Activated T-cell treated with anti-CD3 and anti-CD28 coated beads, Interleukin-2, amount 50 U/mL, for 72 hours (primary cell): ENCODE measurements around the gene DYNC2LI1. TPM values are rescaled to one million over a fixed set of nuclear protein-coding genes. Genes with fewer than 3 reads are reported as not detected.

Source experiments
- ATAC-seq, 2 donors: fragments of 150-1000 bp; cut with Tn5 transposase; replicated peaks in 1 of 2; 2 replicates each; pipeline ENCODE4 v1.10.0; 2021; ENCODE audit warnings: moderate library complexity in 2 of 2, mild to moderate bottlenecking in 1 of 2
- DNase-seq, 2 donors: peaks; one replicate each; pipeline ENCODE4 v3.0.0; 2021 to 2022; ENCODE audit warnings: mixed read lengths in 1 of 2
- H3K27ac Mint-ChIP-seq: one replicate; pipeline ENCODE4 v1.8.0; 2022; ENCODE audit warnings: mild to moderate bottlenecking, moderate library complexity, mixed read lengths
- H3K27me3 Mint-ChIP-seq: one replicate; pipeline ENCODE4 v1.8.0; 2022; ENCODE audit warnings: low read depth, mixed read lengths
- H3K36me3 Mint-ChIP-seq, 2 donors: one replicate each; pipeline ENCODE4 v1.8.0; 2022; ENCODE audit warnings: mixed read lengths in 2 of 2, mild to moderate bottlenecking in 1 of 2; ENCODE audit not compliant: insufficient read depth in 2 of 2
- H3K4me1 Mint-ChIP-seq: one replicate; pipeline ENCODE4 v1.8.0; 2022; ENCODE audit warnings: low read depth, mixed read lengths
- H3K4me3 Mint-ChIP-seq, 2 donors: one replicate each; pipeline ENCODE4 v1.8.0; 2022; ENCODE audit warnings: mild to moderate bottlenecking in 2 of 2, mixed read lengths in 2 of 2, moderate library complexity in 2 of 2
- H3K9me3 Mint-ChIP-seq, 2 donors: one replicate each; pipeline ENCODE4 v1.8.0; 2022; ENCODE audit warnings: mixed read lengths in 2 of 2
- total RNA-seq, 2 donors: library from RNA; stranded (reverse); gene quantifications; one replicate each; pipeline ENCODE4 v1.2.3, GENCODE V29; 2022

DYNC2LI1 gene
- total RNA-seq, 2 donors from 2014 or later: 31.9 to 34.6 TPM

DNA sequence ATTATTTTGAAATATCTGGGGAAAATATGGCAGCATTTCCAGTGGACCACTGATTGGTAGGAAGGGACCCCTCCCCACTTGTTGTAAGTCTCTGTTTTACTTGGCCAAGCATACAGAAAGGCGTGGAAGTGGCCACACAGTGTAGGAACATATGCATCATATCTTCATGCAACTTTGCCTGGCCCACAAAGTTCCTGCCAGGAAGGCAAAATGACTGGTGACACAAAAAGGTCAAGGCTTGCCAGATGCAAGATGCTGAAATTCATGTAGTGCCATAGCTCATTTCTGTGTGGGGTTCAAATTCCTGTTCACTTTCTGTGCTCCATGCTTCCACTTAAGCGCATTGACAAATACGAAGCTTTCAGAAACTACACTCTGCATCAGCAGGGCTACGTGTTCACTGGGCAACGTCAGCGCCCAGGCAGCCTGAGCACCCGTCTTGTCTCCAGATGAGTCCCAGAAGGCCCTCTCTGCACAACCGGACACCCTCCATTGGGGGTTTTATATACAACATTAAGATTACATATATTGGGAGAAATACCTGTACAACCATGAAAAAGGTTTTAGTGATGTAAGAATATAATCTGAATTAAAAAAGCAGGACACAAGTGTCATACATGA is 3.6 kb downstream of the DYNC2LI1 start:
- Mint-ChIP-seq H3K27me3 (no peaks in the 10 kb centered on the region), H3K36me3 (peaks cover 2 to 18% of the 10 kb centered on the region in 2 donors), H3K4me1 (peaks cover 45% of the 10 kb centered on the region), H3K9me3 (peaks cover 0 to 3% of the 10 kb centered on the region in 2 donors), H3K27ac (no peak overlapping the region), H3K4me3 (peak overlapping the region in 1 of 2 donors; percentile 39)
- ATAC-seq (peak; percentile 35 to 48), DNase-seq (peak; percentile 29 to 40)

DNA sequence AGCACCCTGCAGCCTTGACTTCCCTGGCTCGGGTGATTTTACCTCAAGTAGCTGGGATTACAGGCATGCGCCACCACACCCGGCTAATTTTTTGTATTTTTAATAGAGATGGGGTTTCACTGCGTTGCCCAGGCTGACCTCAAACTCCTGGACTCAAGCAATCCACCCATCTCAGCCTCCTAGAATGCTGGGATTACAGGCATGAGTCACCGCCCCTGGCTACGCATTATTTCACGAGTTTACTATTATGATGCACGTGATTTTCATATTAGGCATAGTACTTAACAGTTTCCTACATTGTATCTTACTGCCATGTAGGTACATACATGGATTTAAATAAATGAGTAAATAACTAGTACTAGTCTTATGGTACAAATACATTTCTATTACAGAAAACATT is 4.4 kb downstream of the DYNC2LI1 start:
- H3K4me3 Mint-ChIP-seq: no peak overlapping the region
- H3K27me3 Mint-ChIP-seq: no peaks in the 10 kb centered on the region
- H3K36me3 Mint-ChIP-seq: peaks cover 2 to 18% of the 10 kb centered on the region in 2 donors
- no peak overlapping the region for H3K27ac Mint-ChIP-seq
- peaks cover 0 to 3% of the 10 kb centered on the region in 2 donors for H3K9me3 Mint-ChIP-seq
- ATAC-seq (no peak), DNase-seq (no peak)
- peaks cover 45% of the 10 kb centered on the region for H3K4me1 Mint-ChIP-seq

GRCh38 chr2:43787895-43788294 is 14.1 kb downstream of the DYNC2LI1 start:
- peaks cover 5 to 24% of the 10 kb centered on the region in 2 donors for H3K36me3 Mint-ChIP-seq
- H3K9me3 Mint-ChIP-seq: no peaks in the 10 kb centered on the region
- no peaks in the 10 kb centered on the region for H3K27me3 Mint-ChIP-seq
- peak; percentile 69 to 72 for ATAC-seq
- peak overlapping the region; percentile 34 to 56 for H3K4me3 Mint-ChIP-seq
- peak overlapping the region; percentile 91 for H3K27ac Mint-ChIP-seq
- no peak for DNase-seq
- H3K4me1 Mint-ChIP-seq: peaks cover 43% of the 10 kb centered on the region

DNA sequence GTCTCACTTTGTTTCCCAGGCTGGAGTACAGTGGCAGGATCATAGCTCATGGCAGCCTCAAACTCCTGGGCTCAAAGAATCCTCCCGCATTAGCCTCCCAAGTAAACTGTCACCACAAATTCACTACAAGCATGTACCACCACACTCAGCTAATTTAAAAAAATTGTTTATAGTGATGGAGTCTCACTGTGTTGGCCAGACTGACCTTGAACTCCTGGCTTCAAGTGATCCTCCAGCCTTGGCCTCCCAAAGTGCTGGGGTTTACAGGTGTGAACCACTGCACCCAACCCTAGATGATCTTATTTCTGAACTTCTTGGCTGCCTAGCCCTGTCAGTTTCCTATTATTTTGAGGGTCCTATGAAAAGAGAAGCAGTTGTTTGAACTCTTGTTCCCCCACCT is 14.8 kb downstream of the DYNC2LI1 start:
- Mint-ChIP-seq H3K9me3 (no peaks in the 10 kb centered on the region), H3K27ac (peak overlapping the region; percentile 91), H3K36me3 (peaks cover 5 to 24% of the 10 kb centered on the region in 2 donors), H3K4me3 (peak overlapping the region; percentile 6 to 10), H3K27me3 (no peaks in the 10 kb centered on the region), H3K4me1 (peaks cover 43% of the 10 kb centered on the region)
- DNase-seq: no peak
- ATAC-seq: no peak

GRCh38 chr2:43790147-43790546 is 16.3 kb downstream of the DYNC2LI1 start:
- Mint-ChIP-seq H3K36me3 (peaks cover 5 to 30% of the 10 kb centered on the region in 2 donors), H3K4me3 (no peak overlapping the region), H3K9me3 (no peaks in the 10 kb centered on the region), H3K27ac (peak overlapping the region; percentile 91), H3K4me1 (peaks cover 43% of the 10 kb centered on the region), H3K27me3 (no peaks in the 10 kb centered on the region)
- no peak for DNase-seq
- no peak for ATAC-seq

- peaks cover 43% of the 10 kb centered on the region for H3K4me1 Mint-ChIP-seq
- ATAC-seq (no peak), DNase-seq (no peak)
- no peaks in the 10 kb centered on the region for H3K27me3 Mint-ChIP-seq
- no peaks in the 10 kb centered on the region for H3K9me3 Mint-ChIP-seq
- no peak overlapping the region for H3K4me3 Mint-ChIP-seq
- H3K36me3 Mint-ChIP-seq: peaks cover 5 to 31% of the 10 kb centered on the region in 2 donors
- no peak overlapping the region for H3K27ac Mint-ChIP-seq
Measured at GRCh38 chr2:43791035-43791765, 17.4 kb downstream of the DYNC2LI1 start.

DNA sequence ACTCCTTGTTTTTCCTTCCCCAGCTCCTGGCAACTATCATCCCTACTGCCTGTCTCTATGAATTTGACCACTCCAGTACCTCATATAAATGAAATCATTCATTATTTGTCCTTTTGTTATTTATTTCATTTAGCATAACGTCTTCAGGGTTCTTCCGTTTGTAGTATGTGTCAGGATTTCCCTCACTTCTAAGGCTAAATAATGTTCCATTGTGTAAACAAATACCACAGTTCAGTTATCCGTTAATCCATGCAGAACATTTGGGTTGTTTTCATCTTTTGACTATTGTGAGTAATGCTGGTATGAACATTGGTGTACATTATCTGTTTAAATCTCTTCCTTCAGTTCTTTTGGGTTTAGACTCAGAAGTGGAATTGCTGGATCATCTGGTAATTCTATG is 18.8 kb downstream of the DYNC2LI1 start:
- ATAC-seq: no peak
- Mint-ChIP-seq H3K4me1 (peaks cover 34% of the 10 kb centered on the region), H3K4me3 (no peak overlapping the region), H3K27me3 (no peaks in the 10 kb centered on the region), H3K36me3 (peaks cover 5 to 31% of the 10 kb centered on the region in 2 donors), H3K27ac (no peak overlapping the region), H3K9me3 (no peaks in the 10 kb centered on the region)
- DNase-seq: no peak

- H3K36me3 Mint-ChIP-seq: peaks cover 3 to 24% of the 10 kb centered on the region in 2 donors
- H3K4me1 Mint-ChIP-seq: peaks cover 11% of the 10 kb centered on the region
- no peaks in the 10 kb centered on the region for H3K9me3 Mint-ChIP-seq
- H3K4me3 Mint-ChIP-seq: no peak overlapping the region
- DNase-seq (no peak), ATAC-seq (no peak)
- no peak overlapping the region for H3K27ac Mint-ChIP-seq
- no peaks in the 10 kb centered on the region for H3K27me3 Mint-ChIP-seq
Measured at GRCh38 chr2:43794956-43795355, 21.1 kb downstream of the DYNC2LI1 start.

DNA sequence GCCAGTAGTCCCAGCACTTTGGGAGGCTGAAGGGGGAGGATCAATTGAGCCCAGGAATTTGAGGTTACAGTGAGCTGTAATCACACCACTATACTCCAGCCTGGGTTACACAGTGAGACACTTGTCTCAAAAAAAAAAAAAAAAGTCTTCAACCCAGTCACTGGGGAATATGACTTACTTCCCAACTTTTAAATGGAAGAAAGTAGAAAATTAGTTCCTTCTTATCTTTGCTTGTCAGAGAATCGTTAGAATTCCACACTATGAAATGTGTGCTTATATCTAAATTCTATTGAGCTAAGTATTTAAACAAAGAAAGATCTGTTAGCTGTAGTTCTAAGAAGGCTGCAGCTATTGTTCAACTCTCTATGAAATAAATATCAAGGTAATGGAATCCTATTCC is 22.4 kb downstream of the DYNC2LI1 start:
- H3K4me3 Mint-ChIP-seq: no peak overlapping the region
- ATAC-seq (no peak), DNase-seq (no peak)
- H3K27ac Mint-ChIP-seq: no peak overlapping the region
- no peaks in the 10 kb centered on the region for H3K27me3 Mint-ChIP-seq
- H3K9me3 Mint-ChIP-seq: no peaks in the 10 kb centered on the region
- peaks cover 2% of the 10 kb centered on the region for H3K4me1 Mint-ChIP-seq
- peaks cover 3 to 18% of the 10 kb centered on the region in 2 donors for H3K36me3 Mint-ChIP-seq

GRCh38 chr2:43798300-43798699 is 24.5 kb downstream of the DYNC2LI1 start:
- no peak overlapping the region for H3K4me3 Mint-ChIP-seq
- H3K27ac Mint-ChIP-seq: no peak overlapping the region
- no peak for DNase-seq
- H3K9me3 Mint-ChIP-seq: no peaks in the 10 kb centered on the region
- H3K4me1 Mint-ChIP-seq: no peaks in the 10 kb centered on the region
- peaks cover 0 to 13% of the 10 kb centered on the region in 2 donors for H3K36me3 Mint-ChIP-seq
- no peaks in the 10 kb centered on the region for H3K27me3 Mint-ChIP-seq
- no peak for ATAC-seq

GRCh38 chr2:43800894-43801293 is 27.1 kb downstream of the DYNC2LI1 start:
- H3K27me3 Mint-ChIP-seq: no peaks in the 10 kb centered on the region
- H3K27ac Mint-ChIP-seq: no peak overlapping the region
- no peaks in the 10 kb centered on the region for H3K9me3 Mint-ChIP-seq
- peaks cover 0 to 3% of the 10 kb centered on the region in 2 donors for H3K36me3 Mint-ChIP-seq
- ATAC-seq: no peak
- no peak overlapping the region for H3K4me3 Mint-ChIP-seq
- DNase-seq: no peak
- H3K4me1 Mint-ChIP-seq: no peaks in the 10 kb centered on the region

- no peaks in the 10 kb centered on the region for H3K9me3 Mint-ChIP-seq
- ATAC-seq (no peak), DNase-seq (no peak)
- no peaks in the 10 kb centered on the region for H3K27me3 Mint-ChIP-seq
- no peaks in the 10 kb centered on the region for H3K4me1 Mint-ChIP-seq
- no peak overlapping the region for H3K27ac Mint-ChIP-seq
- H3K36me3 Mint-ChIP-seq: peaks cover 0 to 3% of the 10 kb centered on the region in 2 donors
- H3K4me3 Mint-ChIP-seq: no peak overlapping the region
Measured at GRCh38 chr2:43802135-43802534, 28.3 kb downstream of the DYNC2LI1 start.

GRCh38 chr2:43803113-43803512 is 29.3 kb downstream of the DYNC2LI1 start:
- Mint-ChIP-seq H3K4me1 (no peaks in the 10 kb centered on the region), H3K4me3 (no peak overlapping the region)
- DNase-seq: no peak

GRCh38 chr2:43806719-43807031 is 32.8 kb downstream of the DYNC2LI1 start:
- no peaks in the 10 kb centered on the region for H3K27me3 Mint-ChIP-seq
- ATAC-seq (no peak), DNase-seq (no peak)
- no peak overlapping the region for H3K27ac Mint-ChIP-seq
- H3K9me3 Mint-ChIP-seq: no peaks in the 10 kb centered on the region
- peaks cover 0 to 4% of the 10 kb centered on the region in 2 donors for H3K36me3 Mint-ChIP-seq
- no peak overlapping the region for H3K4me3 Mint-ChIP-seq
- no peaks in the 10 kb centered on the region for H3K4me1 Mint-ChIP-seq

More at GRCh38 chr2:43803113-43803512, 29.3 kb downstream of the DYNC2LI1 start:
- ATAC-seq: no peak
- Mint-ChIP-seq H3K9me3 (no peaks in the 10 kb centered on the region), H3K27me3 (no peaks in the 10 kb centered on the region), H3K27ac (no peak overlapping the region), H3K36me3 (peaks cover 0 to 6% of the 10 kb centered on the region in 2 donors)
